NB4 (cell line): ENCODE results near the gene PAOX.

Source experiments
- POLR2A ChIP-seq: IDR thresholded peaks from 2 replicates; pipeline ENCODE4 v1.6.1; 2011; ENCODE audit warnings: mild to moderate bottlenecking; ENCODE audit not compliant: insufficient read length; ENCODE audit errors: extremely low read depth
- TF ChIP-seq, protein P1 (sequence below): IDR thresholded peaks from 2 replicates; pipeline ENCODE4 v1.6.1; 2011; ENCODE audit warnings: low read depth, low read length

DNA sequence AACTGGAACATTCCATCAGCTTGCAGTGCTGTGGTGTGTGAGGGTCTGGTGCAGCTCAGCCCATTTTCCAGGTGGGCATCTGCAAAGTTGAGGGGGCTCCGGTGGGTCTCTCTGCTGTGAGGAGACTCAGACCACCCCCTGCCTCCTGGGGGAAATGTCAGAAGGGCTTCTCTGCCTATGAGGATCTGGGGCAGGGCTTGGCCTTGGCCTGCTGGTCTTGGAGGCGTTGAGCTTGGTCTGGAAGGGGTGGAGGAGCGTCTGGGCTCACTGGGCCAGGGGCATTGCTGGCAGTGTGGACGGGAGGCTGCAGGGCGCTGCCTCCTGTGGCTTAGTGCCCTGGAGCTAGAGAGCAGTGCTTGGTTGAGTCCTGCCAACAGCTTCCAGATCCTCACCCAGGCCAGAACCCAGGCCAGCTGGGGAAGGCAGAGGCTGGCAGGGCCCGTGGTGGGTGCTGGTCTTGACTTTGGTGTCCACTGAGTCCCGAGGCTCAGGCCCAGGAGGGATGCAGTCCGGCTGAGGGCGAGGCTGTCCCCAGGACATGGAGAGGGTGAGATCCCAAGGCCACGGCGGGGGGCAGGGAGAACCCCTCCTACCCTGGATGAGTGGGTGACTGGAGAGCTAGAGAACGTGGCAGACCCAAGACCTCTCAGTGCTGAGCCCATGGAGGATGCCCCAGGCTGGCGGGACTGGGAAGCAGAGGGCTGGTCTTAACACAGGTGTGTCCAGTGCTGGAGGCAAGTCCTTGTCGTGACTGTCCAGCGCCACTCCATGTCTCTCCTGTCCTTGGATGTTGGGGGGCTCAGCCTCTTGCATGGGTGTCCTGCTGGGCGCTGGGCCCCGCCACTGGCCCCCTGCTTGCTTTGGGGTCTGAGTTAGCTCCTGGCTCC lies 42.5 kb downstream of the PAOX start:
- TF ChIP-seq, protein P1, sequence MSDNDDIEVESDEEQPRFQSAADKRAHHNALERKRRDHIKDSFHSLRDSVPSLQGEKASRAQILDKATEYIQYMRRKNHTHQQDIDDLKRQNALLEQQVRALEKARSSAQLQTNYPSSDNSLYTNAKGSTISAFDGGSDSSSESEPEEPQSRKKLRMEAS, result no peak
- TF ChIP-seq POLR2A, result no peak
